ENCODE data around the gene BTNL2.
A peak's percentile ranks its signal among the peaks of the same experiment; 100 is the strongest.
"Not testable (repeated sequence)": the region's sequence is repeated elsewhere in the genome, so short reads cannot be mapped to it uniquely, and the experiment has no call there.

Gene BTNL2

DNA sequence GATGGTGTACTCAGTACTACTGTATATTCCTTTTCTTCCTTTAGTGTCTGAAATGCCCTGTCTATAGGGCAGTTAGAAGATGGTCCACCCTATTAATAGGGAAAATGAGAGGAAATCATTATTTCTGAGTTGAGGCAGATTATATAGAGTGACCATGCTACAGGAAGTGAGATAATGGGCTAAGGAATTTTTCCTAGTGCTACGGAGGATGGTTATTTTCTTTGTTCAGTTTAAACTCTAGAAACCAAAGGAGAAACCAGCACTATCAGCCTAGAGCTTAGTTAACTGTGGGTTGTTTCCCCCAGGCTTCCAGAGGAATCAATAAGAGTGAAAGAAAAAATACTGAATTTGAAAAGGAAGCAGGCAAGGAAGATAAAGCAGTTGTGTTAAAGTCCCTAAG lies 35.8 kb downstream of the BTNL2 start:
- peak; percentile 13 for DNase-seq (ENCODE audit: low read depth)
- H3K4me3 ChIP-seq (ENCODE audit: low read depth, low read length) = no peak overlapping the region
- TF ChIP-seq, protein P1, sequence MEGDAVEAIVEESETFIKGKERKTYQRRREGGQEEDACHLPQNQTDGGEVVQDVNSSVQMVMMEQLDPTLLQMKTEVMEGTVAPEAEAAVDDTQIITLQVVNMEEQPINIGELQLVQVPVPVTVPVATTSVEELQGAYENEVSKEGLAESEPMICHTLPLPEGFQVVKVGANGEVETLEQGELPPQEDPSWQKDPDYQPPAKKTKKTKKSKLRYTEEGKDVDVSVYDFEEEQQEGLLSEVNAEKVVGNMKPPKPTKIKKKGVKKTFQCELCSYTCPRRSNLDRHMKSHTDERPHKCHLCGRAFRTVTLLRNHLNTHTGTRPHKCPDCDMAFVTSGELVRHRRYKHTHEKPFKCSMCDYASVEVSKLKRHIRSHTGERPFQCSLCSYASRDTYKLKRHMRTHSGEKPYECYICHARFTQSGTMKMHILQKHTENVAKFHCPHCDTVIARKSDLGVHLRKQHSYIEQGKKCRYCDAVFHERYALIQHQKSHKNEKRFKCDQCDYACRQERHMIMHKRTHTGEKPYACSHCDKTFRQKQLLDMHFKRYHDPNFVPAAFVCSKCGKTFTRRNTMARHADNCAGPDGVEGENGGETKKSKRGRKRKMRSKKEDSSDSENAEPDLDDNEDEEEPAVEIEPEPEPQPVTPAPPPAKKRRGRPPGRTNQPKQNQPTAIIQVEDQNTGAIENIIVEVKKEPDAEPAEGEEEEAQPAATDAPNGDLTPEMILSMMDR (conservative IDR thresholded peaks at IDR 0.05; ENCODE audit: low read depth, low read length) = no peak

DNA sequence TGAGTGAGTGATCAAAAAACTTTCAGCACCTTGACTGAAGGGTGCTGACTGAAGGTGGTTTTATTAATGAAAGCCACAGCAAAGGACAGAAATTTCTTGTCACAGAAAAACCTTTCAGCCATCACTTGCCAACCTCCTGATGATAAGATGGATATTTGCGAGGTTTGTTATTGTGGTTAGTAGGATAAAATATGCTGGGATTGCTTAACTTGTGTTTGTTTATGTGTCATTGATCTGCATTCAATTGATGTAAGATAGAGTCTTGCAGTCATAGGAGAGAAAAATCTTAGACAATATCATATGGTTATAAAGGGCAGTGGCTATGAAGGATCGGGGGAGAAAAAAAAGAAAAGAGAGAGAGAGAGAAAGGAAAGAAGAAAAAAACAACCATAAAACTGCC lies 36.5 kb downstream of the BTNL2 start:
- peak; percentile 6 for DNase-seq (ENCODE audit: low read depth)
- TF ChIP-seq, protein P1 (conservative IDR thresholded peaks at IDR 0.05; ENCODE audit: low read depth, low read length) = no peak
- no peak overlapping the region for H3K4me3 ChIP-seq (ENCODE audit: low read depth, low read length)

DNA sequence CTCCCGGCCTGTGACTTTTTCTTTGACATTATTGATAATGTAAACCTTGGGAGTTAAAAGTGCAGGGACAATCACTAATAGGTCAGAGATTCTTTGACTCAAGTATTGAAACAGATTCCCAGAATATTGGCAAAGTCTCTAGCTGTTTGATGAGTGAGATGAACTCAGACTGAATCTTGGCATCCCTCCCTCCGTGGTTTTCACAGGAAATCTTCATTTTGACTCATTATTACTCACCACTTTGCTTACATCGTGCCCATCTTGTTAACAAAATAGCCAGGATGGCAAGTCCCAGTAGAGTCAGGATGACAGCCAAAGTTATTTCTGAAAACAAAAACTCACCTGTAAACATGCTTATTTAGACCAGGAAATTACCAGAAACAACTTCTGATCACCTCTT lies 37.3 kb downstream of the BTNL2 start:
- TF ChIP-seq, protein P1 (conservative IDR thresholded peaks at IDR 0.05; ENCODE audit: low read depth, low read length) = no peak
- no peak overlapping the region for H3K4me3 ChIP-seq (ENCODE audit: low read depth, low read length)
- DNase-seq (ENCODE audit: low read depth) = peak; percentile 59

DNA sequence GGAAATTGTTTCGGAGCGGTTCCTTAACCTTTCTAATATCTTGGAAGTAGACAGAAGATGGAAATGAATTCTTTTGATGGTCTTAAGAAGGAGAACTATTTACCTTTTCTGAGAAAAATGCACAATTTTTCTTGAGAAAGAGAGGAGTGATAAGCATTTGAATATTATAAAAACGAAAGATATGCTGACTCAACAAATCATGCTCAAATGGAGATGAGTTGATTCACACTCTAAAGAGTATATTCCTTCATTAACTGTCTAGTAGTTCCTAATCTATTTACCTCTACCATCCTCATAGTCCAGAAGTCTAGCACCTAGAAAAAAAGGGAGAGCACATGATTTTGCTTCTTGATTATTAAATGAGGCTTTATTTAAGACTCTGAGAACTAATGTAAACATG lies 39.3 kb downstream of the BTNL2 start:
- DNase-seq (ENCODE audit: low read depth) = no peak
- TF ChIP-seq, protein P1 (conservative IDR thresholded peaks at IDR 0.05; ENCODE audit: low read depth, low read length) = no peak
- no peak overlapping the region for H3K4me3 ChIP-seq (ENCODE audit: low read depth, low read length)

DNA sequence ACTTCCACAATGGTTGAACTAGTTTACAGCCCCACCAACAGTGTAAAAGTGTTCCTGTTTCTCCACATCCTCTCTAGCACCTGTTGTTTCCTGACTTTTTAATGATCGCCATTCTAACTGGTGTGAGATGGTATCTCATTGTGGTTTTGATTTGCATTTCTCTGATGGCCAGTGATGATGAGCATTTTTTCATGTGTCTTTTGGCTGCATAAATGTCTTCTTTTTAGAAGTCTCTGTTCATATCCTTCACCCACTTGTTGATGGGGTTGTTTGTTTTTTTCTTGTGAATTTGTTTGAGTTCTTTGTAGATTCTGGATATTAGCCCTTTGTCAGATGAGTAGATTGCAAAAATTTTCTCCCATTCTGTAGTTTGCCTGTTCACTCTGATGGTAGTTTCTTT lies 47.8 kb downstream of the BTNL2 start:
- H3K4me3 ChIP-seq (ENCODE audit: low read depth, low read length); DNase-seq (ENCODE audit: low read depth): not testable (repeated sequence)

DNA sequence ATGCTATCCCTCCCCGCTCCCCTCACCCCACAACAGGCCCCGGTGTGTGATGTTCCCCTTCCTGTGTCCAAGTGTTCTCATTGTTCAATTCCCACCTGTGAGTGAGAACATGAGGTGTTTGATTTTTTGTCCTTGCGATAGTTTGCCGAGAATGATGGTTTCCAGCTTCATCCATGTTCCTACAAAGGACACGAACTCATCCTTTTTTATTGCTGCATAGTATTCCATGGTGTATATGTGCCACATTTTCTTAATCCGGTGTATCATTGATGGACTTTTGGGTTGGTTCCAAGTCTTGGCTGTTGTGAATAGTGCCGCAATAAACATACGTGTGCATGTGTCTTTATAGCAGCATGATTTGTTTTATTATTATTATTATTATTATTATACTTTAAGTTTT lies 48.4 kb downstream of the BTNL2 start:
- DNase-seq (ENCODE audit: low read depth); H3K4me3 ChIP-seq (ENCODE audit: low read depth, low read length): not testable (repeated sequence)

DNA sequence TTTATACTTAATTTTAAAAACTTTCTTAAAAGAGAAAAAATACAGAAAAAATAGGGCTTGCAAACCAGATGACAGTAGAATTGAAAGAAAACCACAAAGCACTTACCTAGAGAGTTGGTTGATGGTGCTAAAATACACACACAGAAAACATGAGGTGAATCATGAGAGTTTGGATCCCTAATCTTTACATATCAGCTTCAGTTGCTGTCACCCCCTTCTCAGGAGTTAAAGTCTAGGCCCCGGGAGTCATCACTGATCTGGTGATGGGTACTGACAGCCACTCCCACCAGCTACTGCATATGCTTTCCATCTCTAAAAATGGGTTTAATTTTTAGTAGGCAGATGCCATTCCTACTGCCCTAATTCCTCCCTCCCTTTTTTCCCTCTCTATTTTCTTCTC lies 52.0 kb downstream of the BTNL2 start:
- no peak overlapping the region for H3K4me3 ChIP-seq (ENCODE audit: low read depth, low read length)
- TF ChIP-seq, protein P1 (conservative IDR thresholded peaks at IDR 0.05; ENCODE audit: low read depth, low read length) = no peak
- no peak for DNase-seq (ENCODE audit: low read depth)

DNA sequence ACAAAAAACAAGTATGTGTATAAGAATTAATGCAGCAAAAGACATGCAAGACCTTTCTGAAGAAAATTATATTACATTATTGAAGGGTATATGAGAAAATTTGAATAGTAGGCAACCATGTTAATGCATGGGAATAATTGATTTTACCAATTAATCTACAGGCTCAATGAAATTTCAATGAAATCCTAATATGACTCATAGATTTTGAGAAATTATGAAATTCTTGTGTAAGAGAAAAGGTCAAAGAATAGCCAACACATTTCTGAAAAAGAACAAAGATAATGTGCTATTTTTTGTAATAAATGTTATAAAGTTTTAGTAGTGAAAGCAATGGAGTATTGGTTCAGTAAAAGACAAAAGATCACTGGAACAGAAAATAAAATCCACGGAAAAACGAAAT lies 53.6 kb downstream of the BTNL2 start:
- H3K4me3 ChIP-seq (ENCODE audit: low read depth, low read length) = no peak overlapping the region
- TF ChIP-seq, protein P1 (conservative IDR thresholded peaks at IDR 0.05; ENCODE audit: low read depth, low read length) = no peak
- no peak for DNase-seq (ENCODE audit: low read depth)
